ENCODE data around the gene CEP192. TPM values are rescaled to one million over a fixed set of nuclear protein-coding genes. Genes with fewer than 3 reads are reported as not detected.
"Not testable (repeated sequence)": the region's sequence is repeated elsewhere in the genome, so short reads cannot be mapped to it uniquely, and the experiment has no call there.

CEP192 gene
- total RNA-seq, 1 donor from 2014 or later: 14.7 TPM

GRCh38 chr18:12993439-12993838 lies 2.3 kb downstream of the CEP192 start:
- H3K4me3 Mint-ChIP-seq (ENCODE audit: unreplicated experiment): no peak overlapping the region
- no peak overlapping the region for H3K27ac Mint-ChIP-seq (ENCODE audit: unreplicated experiment)
- H3K27me3 Mint-ChIP-seq (ENCODE audit: low read depth): no peaks in the 10 kb centered on the region
- DNase-seq (ENCODE audit: low spot score): no peak
- H3K4me1 Mint-ChIP-seq (ENCODE audit: low read depth): peaks cover 13% of the 10 kb centered on the region
- no peaks in the 10 kb centered on the region for H3K9me3 Mint-ChIP-seq (ENCODE audit: low read depth)
- H3K36me3 Mint-ChIP-seq (ENCODE audit: low read depth): no peaks in the 10 kb centered on the region
- no peak for TF ChIP-seq CTCF (IDR thresholded peaks at IDR 0.05)

- no peak overlapping the region for H3K4me3 Mint-ChIP-seq (ENCODE audit: unreplicated experiment)
- no peak for TF ChIP-seq CTCF (IDR thresholded peaks at IDR 0.05)
- no peak overlapping the region for H3K27ac Mint-ChIP-seq (ENCODE audit: unreplicated experiment)
- H3K4me1 Mint-ChIP-seq (ENCODE audit: low read depth): peaks cover 8% of the 10 kb centered on the region
- no peaks in the 10 kb centered on the region for H3K36me3 Mint-ChIP-seq (ENCODE audit: low read depth)
- no peaks in the 10 kb centered on the region for H3K9me3 Mint-ChIP-seq (ENCODE audit: low read depth)
- DNase-seq (ENCODE audit: low spot score): no peak
- H3K27me3 Mint-ChIP-seq (ENCODE audit: low read depth): no peaks in the 10 kb centered on the region
These were observed 4.3 kb downstream of the CEP192 start for GRCh38 chr18:12995424-12995823.

GRCh38 chr18:12995952-12996477 lies 4.9 kb downstream of the CEP192 start:
- no peak overlapping the region for H3K27ac Mint-ChIP-seq (ENCODE audit: unreplicated experiment)
- H3K4me3 Mint-ChIP-seq (ENCODE audit: unreplicated experiment): no peak overlapping the region
- no peaks in the 10 kb centered on the region for H3K36me3 Mint-ChIP-seq (ENCODE audit: low read depth)
- no peaks in the 10 kb centered on the region for H3K27me3 Mint-ChIP-seq (ENCODE audit: low read depth)
- TF ChIP-seq CTCF (IDR thresholded peaks at IDR 0.05): no peak
- no peak for DNase-seq (ENCODE audit: low spot score)
- no peaks in the 10 kb centered on the region for H3K9me3 Mint-ChIP-seq (ENCODE audit: low read depth)
- H3K4me1 Mint-ChIP-seq (ENCODE audit: low read depth): peaks cover 3% of the 10 kb centered on the region

GRCh38 chr18:12996661-12997292 lies 5.6 kb downstream of the CEP192 start:
- H3K4me1 Mint-ChIP-seq (ENCODE audit: low read depth): peaks cover 3% of the 10 kb centered on the region

GRCh38 chr18:12997330-12997729 lies 6.2 kb downstream of the CEP192 start:
- not testable (repeated sequence) for H3K4me3 Mint-ChIP-seq (ENCODE audit: unreplicated experiment); H3K4me1 Mint-ChIP-seq (ENCODE audit: low read depth); H3K9me3 Mint-ChIP-seq (ENCODE audit: low read depth); H3K27ac Mint-ChIP-seq (ENCODE audit: unreplicated experiment); H3K27me3 Mint-ChIP-seq (ENCODE audit: low read depth); DNase-seq (ENCODE audit: low spot score); H3K36me3 Mint-ChIP-seq (ENCODE audit: low read depth)

More at GRCh38 chr18:12996661-12997292, 5.6 kb downstream of the CEP192 start:
- H3K27me3 Mint-ChIP-seq (ENCODE audit: low read depth): no peaks in the 10 kb centered on the region
- no peaks in the 10 kb centered on the region for H3K36me3 Mint-ChIP-seq (ENCODE audit: low read depth)
- DNase-seq (ENCODE audit: low spot score): no peak
- no peak for TF ChIP-seq CTCF (IDR thresholded peaks at IDR 0.05)
- no peak overlapping the region for H3K4me3 Mint-ChIP-seq (ENCODE audit: unreplicated experiment)
- H3K27ac Mint-ChIP-seq (ENCODE audit: unreplicated experiment): no peak overlapping the region
- H3K9me3 Mint-ChIP-seq (ENCODE audit: low read depth): no peaks in the 10 kb centered on the region

Measured in chondrocyte (in vitro differentiated cells).